Measurements from ENCODE around the gene RPL3.

The RPL3 gene

DNA sequence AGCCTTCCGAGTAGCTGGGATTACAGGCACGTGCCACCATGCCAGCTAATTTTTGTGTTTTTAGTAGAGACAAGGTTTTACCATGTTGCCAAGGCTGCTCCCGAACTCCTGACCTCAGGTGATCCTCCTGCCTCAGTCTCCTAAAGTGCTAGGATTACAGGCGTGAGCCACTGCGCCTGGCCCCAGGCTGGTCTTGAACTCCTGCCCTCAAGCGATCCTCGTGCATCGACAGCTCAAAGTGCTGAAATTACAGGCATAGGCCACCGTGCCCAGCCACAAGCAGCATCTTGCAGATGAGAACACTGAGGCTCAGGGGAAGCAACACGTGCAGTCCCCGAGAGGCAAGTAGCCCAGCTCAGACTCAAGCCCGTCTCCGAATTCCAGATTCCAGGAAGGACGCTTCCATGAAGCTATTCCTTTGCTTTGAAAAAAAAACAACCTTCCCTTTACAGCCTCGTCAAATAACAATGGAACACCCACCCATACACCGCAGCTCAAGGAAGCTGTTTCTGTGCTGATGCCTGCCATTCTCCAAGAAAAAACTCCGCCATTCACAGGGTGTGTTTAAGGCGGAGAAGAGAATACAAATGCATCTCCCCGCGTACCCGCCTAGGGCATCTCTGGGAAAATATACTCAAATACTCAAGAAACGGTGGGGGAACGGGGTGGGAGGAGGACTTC lies 40.1 kb downstream of the RPL3 start:
- no peak for DNase-seq

DNA sequence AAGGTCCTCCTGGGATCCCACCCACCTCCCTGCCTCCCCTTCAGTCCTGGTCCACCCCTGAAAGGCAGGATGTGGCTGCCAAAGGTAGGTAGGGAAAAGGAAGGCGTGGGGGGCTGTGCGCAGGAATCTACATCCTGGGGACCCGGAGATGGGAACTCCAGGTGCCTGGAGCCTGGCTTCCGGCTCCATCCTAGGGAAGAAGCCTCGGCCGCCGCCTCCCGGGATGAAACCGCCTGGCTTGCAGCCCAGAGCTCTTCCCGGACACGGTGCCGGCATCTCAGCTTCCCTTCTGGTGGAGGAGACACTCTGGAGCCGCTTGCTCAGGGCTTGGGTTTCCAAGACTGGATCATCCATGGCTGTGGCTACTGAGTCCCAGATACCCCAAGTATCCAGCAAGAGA lies 41.4 kb downstream of the RPL3 start:
- DNase-seq, result no peak

DNA sequence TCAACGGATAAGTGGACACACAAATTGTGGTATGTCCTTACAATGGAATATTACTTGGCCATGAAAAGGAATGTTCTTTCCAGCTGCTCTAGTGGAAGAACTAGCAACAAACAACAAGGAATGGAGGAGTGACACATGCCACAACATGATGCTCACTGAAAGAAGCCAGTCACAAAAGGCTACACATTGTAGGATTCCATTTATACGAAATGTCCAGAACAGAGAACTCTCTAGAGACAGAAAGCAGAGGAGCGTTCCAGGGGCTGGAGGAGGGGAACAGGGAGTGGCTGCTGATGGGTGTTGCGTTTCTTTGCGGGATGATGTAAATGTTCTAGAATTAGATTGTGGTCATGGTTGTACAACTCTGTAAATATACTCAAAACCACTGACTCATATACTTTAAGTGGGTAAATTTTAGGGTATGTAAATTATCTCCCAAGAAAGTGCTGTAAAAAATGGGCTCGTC lies 42.2 kb downstream of the RPL3 start:
- no peak for DNase-seq

DNA sequence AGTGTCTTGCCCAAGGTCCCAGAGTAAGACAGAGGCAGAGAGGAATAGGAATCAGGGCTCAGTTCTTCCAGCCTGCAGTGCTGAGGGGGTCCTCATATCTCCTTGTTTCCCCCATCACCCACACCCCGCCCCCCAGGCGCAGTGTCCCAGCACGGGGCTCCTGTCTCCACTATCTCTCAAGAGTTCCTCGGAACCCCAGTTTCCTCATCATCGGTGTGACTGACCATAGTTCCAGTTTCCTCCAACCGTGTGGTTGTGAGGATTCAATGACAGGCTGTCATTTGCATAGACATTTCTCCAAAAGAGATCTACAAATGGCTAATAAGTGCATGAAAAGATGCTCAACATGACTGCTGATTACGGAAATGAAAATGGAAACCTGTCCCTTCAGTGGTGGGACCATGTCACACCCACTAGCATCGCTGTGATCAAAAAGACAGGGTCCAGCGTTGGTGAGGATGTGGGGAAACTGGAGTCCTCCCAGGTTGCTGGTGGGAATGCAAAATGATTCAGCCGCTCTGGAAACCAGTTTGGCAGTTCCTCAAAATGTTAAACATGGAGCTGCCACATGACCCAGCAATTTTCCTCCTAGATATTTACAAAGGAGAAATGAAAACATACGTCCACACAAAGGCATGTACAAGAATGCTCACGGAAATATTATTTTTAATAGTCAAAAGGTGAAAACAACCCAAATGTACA lies 42.8 kb downstream of the RPL3 start:
- no peak for DNase-seq

DNA sequence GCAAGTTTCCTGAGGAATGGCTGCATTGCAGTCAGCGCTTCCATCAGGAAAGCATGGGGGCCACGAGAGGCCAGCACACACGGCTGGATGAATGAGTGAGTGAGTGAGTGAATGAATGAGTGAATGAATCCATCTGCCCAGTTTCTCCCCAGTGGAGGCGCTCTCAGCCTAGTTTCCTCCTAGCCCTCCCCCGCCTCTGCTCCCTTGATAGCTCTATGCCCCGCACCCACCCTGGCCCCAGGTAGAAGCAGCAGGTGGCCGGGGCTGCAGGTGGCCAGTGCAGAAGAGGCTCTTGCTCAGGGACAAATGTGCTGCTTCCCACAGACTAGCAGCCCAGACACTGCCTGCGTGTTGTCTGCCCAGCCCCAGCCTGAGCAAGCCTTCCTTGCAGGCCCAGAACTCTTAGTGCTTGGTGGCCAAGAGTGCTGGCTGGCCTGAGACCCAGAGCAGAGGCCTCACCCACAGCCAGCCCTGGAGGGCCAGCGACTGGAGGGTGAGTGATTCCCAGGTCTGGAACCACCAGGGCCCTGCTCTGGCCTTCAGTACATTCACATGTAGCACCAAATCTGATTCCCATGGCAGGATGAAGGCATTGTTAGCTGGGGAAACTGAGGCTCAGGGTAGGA lies 43.5 kb downstream of the RPL3 start:
- peak; percentile 24 for DNase-seq

DNA sequence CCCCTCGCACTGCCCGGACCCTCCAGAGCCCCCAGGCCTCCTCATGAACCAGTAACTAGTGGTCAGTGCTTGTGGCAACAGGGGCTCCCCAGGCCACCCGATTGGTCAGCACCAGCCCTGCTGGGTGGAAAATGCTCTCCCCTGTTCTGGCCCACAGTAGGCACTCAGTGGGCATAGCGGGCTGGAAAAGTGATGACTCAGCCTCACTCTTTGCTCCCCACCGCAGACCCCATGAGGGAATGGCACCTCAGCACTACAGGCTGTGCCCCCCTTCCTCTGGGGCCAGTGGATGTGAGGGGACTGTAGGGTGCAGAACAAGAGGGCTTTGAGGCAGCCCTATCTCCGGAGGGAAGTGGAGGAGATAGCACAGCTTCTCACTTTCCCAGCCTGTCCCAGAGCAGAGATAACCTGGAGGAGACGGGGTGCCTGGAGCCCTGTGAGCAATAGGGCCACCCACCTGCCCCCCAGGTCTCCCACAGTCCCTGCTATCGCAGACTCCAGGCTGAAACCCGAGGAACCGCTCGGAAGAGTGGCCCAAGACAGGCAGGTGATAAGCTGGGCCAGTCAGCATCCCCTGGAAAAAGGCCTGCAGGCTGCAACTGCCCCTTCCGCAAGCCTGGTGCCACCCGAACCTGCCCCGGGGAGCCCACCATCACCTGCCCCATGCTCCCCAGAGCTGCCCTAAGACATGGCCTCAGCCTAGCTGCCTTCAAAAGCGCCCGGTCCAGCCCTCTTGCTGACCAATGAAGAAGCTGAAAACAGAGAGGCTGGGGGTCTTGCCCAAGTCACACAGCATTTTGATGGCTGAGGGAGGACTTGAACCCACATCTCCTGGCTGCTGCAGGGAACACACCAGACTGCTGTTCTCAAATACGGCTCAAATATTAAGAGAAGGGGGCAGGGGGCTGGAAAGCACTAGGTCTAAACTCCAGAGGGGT lies 45.2 kb downstream of the RPL3 start:
- DNase-seq, result no peak

DNA sequence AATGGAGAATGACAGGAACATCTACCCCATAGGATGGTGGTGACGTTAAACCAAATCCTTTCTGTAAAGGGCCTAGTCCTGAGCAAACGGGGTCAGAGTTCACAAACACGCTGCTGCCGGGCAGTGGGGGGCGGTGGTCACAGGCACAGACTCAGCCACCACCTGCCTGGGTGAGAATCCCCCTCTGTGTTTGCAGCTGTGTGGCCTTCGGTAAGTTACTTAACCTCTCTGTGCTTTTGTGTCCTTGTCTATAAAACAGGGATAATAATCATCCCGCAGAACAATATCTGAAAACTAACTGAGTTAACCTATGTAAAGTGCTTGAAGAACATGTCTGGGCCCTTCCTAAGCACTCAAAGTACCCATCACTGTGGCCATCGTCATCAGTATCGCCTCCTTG lies 48.6 kb downstream of the RPL3 start:
- DNase-seq, result no peak

DNA sequence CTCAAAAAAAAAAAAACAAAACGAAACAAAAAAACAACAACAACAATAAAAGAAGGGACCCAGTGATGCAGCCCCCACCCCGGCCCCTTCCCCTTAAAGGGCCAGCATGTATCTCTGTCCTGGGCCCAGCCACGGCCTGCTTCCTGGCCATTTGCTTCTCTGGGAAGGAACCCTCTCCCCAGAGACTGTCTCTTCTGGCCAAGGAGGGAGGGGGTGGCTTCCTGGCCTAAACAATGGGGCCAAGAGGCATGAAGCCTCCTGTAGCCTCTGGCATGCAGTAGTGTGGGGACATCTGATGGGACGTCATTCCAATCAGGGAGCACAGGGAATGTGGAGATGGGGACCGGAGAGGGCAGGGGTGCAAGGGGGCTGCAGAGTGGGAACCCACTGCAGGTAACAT lies 49.1 kb downstream of the RPL3 start:
- no peak for DNase-seq

DNA sequence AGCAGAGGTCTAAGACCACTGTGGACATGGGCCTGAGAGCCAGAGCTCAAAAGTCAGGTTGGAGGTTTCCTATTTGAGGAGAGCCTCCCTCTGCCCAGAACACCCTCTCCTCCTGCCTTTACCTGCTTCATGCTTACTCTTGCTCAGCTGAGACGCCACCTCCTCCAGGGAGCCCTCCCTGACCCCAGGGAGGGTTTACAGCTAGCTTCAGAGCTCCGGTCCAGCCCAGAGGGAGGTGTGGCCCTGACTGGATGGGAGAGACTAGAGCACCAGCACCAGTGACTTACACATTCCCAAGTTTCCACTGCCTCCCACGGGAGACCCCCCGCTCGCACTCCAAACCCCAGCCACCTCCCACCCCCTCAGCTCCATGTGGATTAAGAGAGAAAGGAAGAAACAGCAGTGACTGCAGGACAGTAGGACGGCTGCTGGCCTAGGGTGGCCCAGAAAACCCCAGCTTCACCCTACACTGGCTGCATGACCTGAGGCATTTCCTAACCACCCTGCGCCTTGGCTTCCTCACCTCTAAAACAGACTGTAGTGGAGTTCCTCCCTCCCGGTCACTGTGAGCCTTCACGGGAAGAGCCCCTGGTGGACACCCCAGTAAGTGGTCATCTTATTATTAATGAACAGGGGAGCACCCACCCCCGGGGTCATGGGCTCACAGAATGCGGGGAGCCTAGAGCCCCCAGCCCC lies 50.2 kb downstream of the RPL3 start:
- no peak for DNase-seq

DNA sequence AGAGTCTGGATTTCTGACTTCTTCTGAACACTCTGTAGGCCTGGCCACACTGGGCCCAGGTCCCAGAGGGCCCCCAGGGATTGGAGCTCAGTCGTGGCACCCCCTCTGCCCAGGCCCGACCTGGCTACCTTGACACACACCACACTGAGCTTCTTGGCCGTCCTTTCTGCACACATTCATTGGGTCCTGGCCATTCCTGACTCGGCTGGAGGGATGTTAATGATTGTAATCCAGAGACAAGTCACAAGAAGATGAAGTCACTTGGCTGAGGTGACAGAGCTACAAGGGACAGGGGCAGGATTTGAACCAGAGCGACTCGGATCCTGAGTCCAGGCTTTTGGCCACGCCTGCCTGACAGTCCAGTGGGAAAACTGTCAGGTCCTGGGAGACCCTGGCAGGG lies 50.8 kb downstream of the RPL3 start:
- no peak for DNase-seq

DNA sequence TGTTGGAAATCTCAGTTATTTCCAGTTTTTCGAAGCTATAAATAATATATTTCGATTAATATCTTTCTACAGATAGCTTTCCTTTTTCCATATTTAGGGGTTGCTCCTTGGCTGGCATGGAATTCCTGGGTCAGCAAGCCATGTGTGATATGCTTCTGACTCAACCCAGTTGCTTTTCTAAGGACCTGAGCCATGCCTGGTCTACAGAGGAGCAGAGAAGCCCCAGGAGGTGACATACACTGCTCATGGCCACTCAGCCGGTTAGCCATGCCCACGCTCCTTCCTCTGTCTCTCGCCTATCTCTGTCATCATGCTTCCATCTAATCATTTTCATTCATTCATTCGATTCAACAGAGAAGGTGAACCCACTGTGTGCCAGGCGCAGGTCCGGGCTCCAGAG lies 51.4 kb downstream of the RPL3 start:
- no peak for DNase-seq

DNA sequence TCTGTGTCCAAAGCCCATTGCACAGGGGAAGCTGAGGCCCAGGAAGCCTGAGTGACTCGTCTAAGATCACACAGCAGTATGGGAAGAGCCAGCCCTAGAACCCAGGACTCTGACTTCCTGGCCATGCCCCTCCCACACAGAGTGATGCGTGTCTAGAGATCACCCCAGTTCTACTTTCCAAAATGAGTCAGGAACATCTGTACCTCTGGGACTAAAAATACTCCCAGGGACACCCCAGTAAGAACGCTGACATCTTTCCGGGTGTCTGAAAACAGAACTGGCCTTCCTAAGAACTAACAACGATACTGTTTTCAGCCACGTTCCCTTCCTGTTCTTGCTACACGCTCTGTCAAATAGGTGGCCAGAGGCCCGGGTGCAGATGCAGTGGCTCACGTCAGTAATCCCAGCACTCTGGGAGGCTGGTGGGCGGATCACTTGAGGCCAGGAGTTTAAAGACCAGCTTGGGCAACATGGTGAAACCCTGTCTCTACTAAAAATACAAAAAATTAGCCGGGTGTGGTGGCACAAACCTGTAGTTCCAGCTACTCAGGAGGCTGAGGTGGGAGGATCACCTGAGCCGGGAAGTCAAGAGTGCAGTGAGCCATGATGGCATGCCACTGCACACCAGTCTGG lies 52.9 kb downstream of the RPL3 start:
- DNase-seq, result no peak

DNA sequence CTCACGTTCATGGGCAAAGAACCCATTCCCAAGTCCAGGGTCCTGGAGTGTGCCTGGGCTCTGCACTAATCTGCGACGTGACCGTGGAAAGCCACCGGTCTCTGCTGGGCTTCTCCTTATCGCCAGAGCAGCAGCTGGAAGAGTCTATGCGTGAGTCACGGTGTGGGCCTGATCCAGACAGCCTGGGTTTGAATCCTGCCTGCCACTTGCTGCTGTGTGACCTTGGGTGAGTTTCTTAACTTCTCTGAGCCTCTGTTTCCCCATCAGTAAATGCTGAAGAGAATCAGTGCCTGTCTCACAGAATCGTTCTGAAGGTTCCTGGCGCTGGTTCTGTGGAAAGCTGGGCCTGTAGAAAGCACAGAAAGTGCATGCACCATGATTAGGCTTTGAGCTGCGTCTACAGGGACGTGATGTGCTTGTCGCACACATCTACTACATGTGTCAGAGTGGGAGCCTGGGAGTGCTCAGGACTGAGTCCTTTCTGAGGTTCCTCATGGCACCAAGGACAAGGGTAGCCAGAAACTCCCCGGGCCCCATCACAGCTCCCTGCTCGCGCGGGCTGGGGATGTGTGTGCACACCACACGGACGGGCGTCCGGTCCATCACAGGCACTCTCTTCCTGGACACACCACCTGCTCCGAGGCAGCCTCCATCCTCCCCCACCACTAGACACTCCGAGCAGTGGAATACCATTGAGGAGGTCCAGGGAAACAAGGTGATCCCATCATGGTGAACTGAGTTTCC lies 54.1 kb downstream of the RPL3 start:
- no peak for DNase-seq

DNA sequence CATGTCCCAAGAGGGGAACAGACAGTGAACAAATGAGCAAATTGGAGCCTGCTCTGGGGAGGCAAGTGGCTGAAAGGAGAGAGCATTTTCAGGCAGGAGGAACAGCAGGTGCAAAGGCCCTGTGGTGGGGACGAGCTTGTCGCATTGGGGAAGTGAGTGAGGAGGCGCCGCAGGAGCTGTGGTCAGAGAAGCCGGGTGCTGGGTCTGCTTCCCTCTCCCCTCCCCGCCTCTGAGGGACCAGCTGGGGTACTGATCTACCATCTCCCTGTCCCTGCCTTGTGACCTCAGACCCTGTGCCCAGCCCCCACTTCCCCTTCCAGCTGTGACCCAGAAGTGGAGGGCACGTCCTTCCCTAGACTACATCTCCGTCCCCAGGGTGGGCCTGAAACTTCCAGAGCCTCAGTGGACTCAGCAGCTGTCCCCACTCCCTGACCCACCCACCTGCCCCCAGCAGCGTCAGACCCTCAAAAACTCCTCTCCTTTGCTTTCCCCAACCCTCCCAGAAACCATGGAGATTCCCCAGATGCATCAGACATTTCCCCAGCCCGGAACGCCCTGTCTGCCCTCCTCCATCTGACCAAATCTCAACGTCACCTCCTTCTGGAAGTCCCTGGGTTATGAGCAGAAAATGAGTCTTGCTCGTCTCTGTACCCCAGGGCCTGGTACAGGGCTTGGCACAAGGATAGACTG lies 54.9 kb downstream of the RPL3 start:
- no peak for DNase-seq

DNA sequence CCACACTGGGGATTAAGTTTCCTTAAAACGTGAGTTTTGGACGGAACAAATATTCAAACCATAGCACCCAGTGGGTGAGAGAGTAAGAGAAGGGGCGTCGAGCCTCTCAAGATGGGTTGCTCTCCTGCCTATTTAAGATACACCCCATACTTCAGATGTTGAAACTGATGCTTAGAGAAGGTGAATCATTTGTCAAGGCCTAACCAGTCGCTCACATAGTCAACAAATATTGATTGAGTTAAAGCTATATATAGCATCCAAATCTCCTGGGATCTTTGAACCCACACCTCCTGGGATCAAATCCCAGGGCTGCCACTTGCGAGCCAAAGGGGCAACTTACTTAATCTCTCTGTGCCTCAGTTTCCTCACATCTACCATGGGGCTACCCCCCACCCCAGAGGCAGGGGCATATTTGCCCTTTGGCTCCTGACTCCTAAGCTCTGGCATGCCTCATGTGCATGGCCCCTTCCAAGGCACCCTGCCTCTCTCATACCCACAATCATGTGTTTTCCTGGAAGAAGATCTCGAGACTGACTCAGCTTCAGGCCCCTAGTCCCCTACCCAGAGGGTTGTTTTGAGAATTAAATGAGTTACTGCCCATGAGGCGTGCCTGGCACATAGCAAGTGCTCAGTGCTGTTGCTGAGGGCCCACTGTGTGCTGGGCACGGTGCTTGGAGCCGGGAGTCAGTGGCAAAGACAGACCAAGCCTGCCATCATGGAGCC lies 55.6 kb downstream of the RPL3 start:
- no peak for DNase-seq
